WTC11 (cell line): ENCODE results near the gene KIAA1671. TPM values are rescaled to one million over a fixed set of nuclear protein-coding genes. Genes with fewer than 3 reads are reported as not detected.

ENCODE experiments used
- ATAC-seq: fragments of 200-7000 bp; cut with Tn5 transposase; 2 replicates; pipeline ENCODE4 v1.10.0; 2021; ENCODE audit warnings: mild to moderate bottlenecking, moderate library complexity
- CTCF ChIA-PET: fragments of 300-600 bp; sonication (Branson Sonifier 250); formaldehyde crosslinking; loops from one replicate; lab custom pipeline; 2021; ENCODE audit warnings: antibody characterized with exemption; lab: Charles Lee
- POLR2A ChIA-PET: fragments of 350-600 bp; sonication (Branson Sonifier 250); formaldehyde crosslinking; loops from one replicate; lab custom pipeline; 2021; ENCODE audit warnings: antibody characterized with exemption; lab: Charles Lee
- DNase-seq: peaks from one replicate; pipeline ENCODE4 v3.0.0; 2021; ENCODE audit warnings: low spot score
- H3K27ac Mint-ChIP-seq: 2 replicates; pipeline ENCODE4 v1.8.0; 2021; ENCODE audit warnings: mixed read lengths
- H3K27me3 Mint-ChIP-seq: 2 replicates; pipeline ENCODE4 v1.8.0; 2021; ENCODE audit warnings: low read depth, mild to moderate bottlenecking, moderate library complexity, mixed read lengths
- H3K36me3 Mint-ChIP-seq: 2 replicates; pipeline ENCODE4 v1.8.0; 2021; ENCODE audit warnings: mixed read lengths
- H3K4me1 Mint-ChIP-seq: 2 replicates; pipeline ENCODE4 v1.8.0; 2022; ENCODE audit warnings: mixed read lengths
- H3K4me3 Mint-ChIP-seq: 2 replicates; pipeline ENCODE4 v1.8.0; 2021; ENCODE audit warnings: mild to moderate bottlenecking, moderate library complexity, mixed read lengths
- H3K9me3 Mint-ChIP-seq: 2 replicates; pipeline ENCODE4 v1.8.0; 2021; ENCODE audit warnings: mixed read lengths
- ELF4 ChIP-seq: sonication (generic); formaldehyde crosslinking; IDR thresholded peaks from 2 replicates; pipeline ENCODE4 v1.8.1; 2022; ENCODE audit warnings: low read depth, mild to moderate bottlenecking, moderate library complexity, missing genetic modification reagents
- FOXK1 ChIP-seq: sonication (generic); formaldehyde crosslinking; IDR thresholded peaks from 2 replicates; pipeline ENCODE4 v1.8.0; 2022; ENCODE audit warnings: mild to moderate bottlenecking, moderate library complexity, missing genetic modification reagents
- NFE2L1 ChIP-seq: sonication (generic); formaldehyde crosslinking; IDR thresholded peaks from 2 replicates; pipeline ENCODE4 v1.8.1; 2023; ENCODE audit warnings: missing genetic modification reagents
- OVOL2 ChIP-seq: fragments of 250-450 bp; sonication (Bioruptor Pico); IDR thresholded peaks from 2 replicates; pipeline ENCODE4 v1.9.0; 2021; ENCODE audit warnings: mild to moderate bottlenecking, borderline replicate concordance
- ZBTB21 ChIP-seq: sonication (generic); formaldehyde crosslinking; IDR thresholded peaks from 2 replicates; pipeline ENCODE4 v1.8.1; 2023; ENCODE audit warnings: mild to moderate bottlenecking, missing genetic modification reagents, borderline replicate concordance
- ZNF121 ChIP-seq: sonication (generic); formaldehyde crosslinking; IDR thresholded peaks from 2 replicates; pipeline ENCODE4 v1.8.0; 2023; ENCODE audit warnings: missing genetic modification reagents
- total RNA-seq: library from RNA; stranded (reverse); gene quantifications from 3 replicates; pipeline ENCODE4 v1.2.3, GENCODE V29; 2021
- TF ChIP-seq, protein P1 (sequence below): fragments of 250-450 bp; sonication (Bioruptor Pico); IDR thresholded peaks from 2 replicates; pipeline ENCODE4 v2.1.2; 2022; ENCODE audit warnings: mild to moderate bottlenecking, moderate library complexity
- TF ChIP-seq, protein P2 (sequence below): sonication (generic); formaldehyde crosslinking; IDR thresholded peaks from 2 replicates; pipeline ENCODE4 v1.8.0; 2022; ENCODE audit warnings: mild to moderate bottlenecking, missing genetic modification reagents
- TF ChIP-seq, protein P3 (sequence below): sonication (generic); formaldehyde crosslinking; IDR thresholded peaks from 2 replicates; pipeline ENCODE4 v1.8.1; 2023; ENCODE audit warnings: mild to moderate bottlenecking, missing genetic modification reagents
- TF ChIP-seq, protein P4 (sequence below): sonication (generic); formaldehyde crosslinking; IDR thresholded peaks from 2 replicates; pipeline ENCODE4 v1.8.0; 2022; ENCODE audit warnings: mild to moderate bottlenecking, missing genetic modification reagents
- TF ChIP-seq, protein P5 (sequence below): sonication (generic); formaldehyde crosslinking; IDR thresholded peaks from 2 replicates; pipeline ENCODE4 v1.8.1; 2023; ENCODE audit warnings: mild to moderate bottlenecking, moderate library complexity, missing genetic modification reagents
- TF ChIP-seq, protein P6 (sequence below): sonication (generic); formaldehyde crosslinking; IDR thresholded peaks from 2 replicates; pipeline ENCODE4 v1.8.0; 2022; ENCODE audit warnings: missing genetic modification reagents

KIAA1671 gene
- total RNA-seq, 1 experiment from 2014 or later, result 26.0 TPM

DNA sequence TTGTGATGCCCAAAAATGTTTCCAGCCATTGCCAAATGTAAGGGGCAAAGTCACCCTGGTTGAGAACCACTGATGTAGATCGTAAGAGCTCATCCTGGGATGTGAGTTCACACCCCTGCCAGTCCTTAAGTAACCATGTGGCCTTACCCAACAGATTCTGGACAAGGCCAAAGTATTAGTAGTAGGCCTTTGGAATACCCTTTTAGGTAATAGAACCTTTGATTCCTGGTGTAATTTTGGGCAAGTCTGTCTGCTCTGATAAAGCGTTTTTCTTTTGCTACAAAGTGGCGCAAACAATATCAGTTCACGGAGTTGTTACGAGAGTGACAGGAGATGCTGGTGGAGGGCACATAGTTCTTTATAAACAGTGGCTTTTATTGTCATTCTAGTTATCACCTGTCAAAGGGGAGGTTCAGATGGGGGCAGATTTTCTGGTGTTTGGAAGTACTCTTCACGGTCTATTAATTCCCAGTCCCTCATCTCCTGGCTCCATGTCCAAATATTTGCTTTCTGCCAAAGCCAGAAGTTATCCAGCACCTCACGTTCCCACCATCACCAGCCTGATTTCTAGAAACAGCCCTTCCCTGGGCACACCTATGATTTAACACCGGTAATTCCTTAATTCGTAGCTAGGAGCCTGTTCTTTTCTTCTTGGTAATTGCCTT, 173.3 kb downstream of the KIAA1671 start:
- TF ChIP-seq ELF4 (CRISPR knock-in tag), result no peak
- TF ChIP-seq, protein P1, sequence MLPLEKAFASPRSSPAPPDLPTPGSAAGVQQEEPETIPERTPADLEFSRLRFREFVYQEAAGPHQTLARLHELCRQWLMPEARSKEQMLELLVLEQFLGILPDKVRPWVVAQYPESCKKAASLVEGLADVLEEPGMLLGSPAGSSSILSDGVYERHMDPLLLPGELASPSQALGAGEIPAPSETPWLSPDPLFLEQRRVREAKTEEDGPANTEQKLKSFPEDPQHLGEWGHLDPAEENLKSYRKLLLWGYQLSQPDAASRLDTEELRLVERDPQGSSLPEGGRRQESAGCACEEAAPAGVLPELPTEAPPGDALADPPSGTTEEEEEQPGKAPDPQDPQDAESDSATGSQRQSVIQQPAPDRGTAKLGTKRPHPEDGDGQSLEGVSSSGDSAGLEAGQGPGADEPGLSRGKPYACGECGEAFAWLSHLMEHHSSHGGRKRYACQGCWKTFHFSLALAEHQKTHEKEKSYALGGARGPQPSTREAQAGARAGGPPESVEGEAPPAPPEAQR, result no peak
- no peak for TF ChIP-seq ZBTB21
- TF ChIP-seq NFE2L1, result no peak
- TF ChIP-seq, protein P2, sequence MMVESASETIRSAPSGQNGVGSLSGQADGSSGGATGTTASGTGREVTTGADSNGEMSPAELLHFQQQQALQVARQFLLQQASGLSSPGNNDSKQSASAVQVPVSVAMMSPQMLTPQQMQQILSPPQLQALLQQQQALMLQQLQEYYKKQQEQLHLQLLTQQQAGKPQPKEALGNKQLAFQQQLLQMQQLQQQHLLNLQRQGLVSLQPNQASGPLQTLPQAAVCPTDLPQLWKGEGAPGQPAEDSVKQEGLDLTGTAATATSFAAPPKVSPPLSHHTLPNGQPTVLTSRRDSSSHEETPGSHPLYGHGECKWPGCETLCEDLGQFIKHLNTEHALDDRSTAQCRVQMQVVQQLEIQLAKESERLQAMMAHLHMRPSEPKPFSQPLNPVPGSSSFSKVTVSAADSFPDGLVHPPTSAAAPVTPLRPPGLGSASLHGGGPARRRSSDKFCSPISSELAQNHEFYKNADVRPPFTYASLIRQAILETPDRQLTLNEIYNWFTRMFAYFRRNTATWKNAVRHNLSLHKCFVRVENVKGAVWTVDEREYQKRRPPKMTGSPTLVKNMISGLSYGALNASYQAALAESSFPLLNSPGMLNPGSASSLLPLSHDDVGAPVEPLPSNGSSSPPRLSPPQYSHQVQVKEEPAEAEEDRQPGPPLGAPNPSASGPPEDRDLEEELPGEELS, result no peak
- TF ChIP-seq, protein P3, sequence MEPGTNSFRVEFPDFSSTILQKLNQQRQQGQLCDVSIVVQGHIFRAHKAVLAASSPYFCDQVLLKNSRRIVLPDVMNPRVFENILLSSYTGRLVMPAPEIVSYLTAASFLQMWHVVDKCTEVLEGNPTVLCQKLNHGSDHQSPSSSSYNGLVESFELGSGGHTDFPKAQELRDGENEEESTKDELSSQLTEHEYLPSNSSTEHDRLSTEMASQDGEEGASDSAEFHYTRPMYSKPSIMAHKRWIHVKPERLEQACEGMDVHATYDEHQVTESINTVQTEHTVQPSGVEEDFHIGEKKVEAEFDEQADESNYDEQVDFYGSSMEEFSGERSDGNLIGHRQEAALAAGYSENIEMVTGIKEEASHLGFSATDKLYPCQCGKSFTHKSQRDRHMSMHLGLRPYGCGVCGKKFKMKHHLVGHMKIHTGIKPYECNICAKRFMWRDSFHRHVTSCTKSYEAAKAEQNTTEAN (CRISPR knock-in tag), result no peak
- TF ChIP-seq, protein P4, sequence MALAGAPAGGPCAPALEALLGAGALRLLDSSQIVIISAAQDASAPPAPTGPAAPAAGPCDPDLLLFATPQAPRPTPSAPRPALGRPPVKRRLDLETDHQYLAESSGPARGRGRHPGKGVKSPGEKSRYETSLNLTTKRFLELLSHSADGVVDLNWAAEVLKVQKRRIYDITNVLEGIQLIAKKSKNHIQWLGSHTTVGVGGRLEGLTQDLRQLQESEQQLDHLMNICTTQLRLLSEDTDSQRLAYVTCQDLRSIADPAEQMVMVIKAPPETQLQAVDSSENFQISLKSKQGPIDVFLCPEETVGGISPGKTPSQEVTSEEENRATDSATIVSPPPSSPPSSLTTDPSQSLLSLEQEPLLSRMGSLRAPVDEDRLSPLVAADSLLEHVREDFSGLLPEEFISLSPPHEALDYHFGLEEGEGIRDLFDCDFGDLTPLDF (CRISPR knock-in tag), result no peak
- TF ChIP-seq, protein P5, sequence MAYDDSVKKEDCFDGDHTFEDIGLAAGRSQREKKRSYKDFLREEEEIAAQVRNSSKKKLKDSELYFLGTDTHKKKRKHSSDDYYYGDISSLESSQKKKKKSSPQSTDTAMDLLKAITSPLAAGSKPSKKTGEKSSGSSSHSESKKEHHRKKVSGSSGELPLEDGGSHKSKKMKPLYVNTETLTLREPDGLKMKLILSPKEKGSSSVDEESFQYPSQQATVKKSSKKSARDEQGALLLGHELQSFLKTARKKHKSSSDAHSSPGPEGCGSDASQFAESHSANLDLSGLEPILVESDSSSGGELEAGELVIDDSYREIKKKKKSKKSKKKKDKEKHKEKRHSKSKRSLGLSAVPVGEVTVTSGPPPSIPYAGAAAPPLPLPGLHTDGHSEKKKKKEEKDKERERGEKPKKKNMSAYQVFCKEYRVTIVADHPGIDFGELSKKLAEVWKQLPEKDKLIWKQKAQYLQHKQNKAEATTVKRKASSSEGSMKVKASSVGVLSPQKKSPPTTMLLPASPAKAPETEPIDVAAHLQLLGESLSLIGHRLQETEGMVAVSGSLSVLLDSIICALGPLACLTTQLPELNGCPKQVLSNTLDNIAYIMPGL, result no peak
- TF ChIP-seq FOXK1, result no peak
- TF ChIP-seq ZNF121 (CRISPR knock-in tag), result no peak
- Mint-ChIP-seq H3K36me3 (peaks cover 9% of the 10 kb centered on the region), H3K4me3 (no peak overlapping the region), H3K9me3 (peaks cover 15% of the 10 kb centered on the region), H3K27me3 (no peaks in the 10 kb centered on the region), H3K4me1 (peaks cover 16% of the 10 kb centered on the region), H3K27ac (no peak overlapping the region)
- no peak for ATAC-seq
- no peak for DNase-seq
- ChIA-PET POLR2A (no interaction called here), CTCF (interaction anchor here (12.1 kb wide), 1 partner anchor 14 kb away, joined by 81 read pairs; no protein-coding TSS in a partner anchor)

DNA sequence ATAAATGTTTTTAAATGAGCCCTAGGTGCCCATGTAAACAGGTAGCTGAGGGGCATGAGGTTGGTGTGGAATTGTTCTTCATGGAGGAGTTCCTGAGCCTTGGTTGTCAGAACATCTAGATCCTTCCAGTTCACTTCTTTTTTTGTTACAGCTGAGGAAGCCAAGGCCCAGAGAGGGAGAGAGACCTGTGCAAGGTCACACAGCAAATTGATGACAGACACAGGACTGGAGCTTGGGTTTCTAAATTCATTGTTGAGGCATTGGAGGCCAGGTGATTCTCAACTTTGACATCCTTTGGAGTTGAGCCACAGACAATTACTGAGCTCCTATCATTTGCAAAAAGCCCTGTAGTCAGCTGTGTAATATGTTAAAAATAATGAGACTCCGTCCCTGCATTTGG, 174.0 kb downstream of the KIAA1671 start:
- ATAC-seq, result no peak
- no peak for TF ChIP-seq OVOL2 (CRISPR knock-in tag)
- TF ChIP-seq, protein P6, sequence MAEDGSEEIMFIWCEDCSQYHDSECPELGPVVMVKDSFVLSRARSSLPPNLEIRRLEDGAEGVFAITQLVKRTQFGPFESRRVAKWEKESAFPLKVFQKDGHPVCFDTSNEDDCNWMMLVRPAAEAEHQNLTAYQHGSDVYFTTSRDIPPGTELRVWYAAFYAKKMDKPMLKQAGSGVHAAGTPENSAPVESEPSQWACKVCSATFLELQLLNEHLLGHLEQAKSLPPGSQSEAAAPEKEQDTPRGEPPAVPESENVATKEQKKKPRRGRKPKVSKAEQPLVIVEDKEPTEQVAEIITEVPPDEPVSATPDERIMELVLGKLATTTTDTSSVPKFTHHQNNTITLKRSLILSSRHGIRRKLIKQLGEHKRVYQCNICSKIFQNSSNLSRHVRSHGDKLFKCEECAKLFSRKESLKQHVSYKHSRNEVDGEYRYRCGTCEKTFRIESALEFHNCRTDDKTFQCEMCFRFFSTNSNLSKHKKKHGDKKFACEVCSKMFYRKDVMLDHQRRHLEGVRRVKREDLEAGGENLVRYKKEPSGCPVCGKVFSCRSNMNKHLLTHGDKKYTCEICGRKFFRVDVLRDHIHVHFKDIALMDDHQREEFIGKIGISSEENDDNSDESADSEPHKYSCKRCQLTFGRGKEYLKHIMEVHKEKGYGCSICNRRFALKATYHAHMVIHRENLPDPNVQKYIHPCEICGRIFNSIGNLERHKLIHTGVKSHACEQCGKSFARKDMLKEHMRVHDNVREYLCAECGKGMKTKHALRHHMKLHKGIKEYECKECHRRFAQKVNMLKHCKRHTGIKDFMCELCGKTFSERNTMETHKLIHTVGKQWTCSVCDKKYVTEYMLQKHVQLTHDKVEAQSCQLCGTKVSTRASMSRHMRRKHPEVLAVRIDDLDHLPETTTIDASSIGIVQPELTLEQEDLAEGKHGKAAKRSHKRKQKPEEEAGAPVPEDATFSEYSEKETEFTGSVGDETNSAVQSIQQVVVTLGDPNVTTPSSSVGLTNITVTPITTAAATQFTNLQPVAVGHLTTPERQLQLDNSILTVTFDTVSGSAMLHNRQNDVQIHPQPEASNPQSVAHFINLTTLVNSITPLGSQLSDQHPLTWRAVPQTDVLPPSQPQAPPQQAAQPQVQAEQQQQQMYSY (CRISPR knock-in tag), result no peak
- POLR2A ChIA-PET, result no interaction called here
- Mint-ChIP-seq H3K4me3 (no peak overlapping the region), H3K9me3 (peaks cover 15% of the 10 kb centered on the region), H3K36me3 (peaks cover 9% of the 10 kb centered on the region), H3K4me1 (peaks cover 15% of the 10 kb centered on the region), H3K27me3 (no peaks in the 10 kb centered on the region), H3K27ac (no peak overlapping the region)
- DNase-seq, result no peak
- CTCF ChIA-PET, result interaction anchor here (12.1 kb wide), 1 partner anchor 15 kb away, joined by 81 read pairs; no protein-coding TSS in a partner anchor
